Duodenal mucosa (tissue), 2 donors: ENCODE measurements around the gene ST3GAL4.
"Not testable (repeated sequence)": the region's sequence is repeated elsewhere in the genome, so short reads cannot be mapped to it uniquely, and the experiment has no call there.

Experiments
- H3K27ac ChIP-seq: one replicate; pipeline ENCODE4 v1.7.0; 2013; ENCODE audit warnings: low read depth, low read length
- H3K27me3 ChIP-seq, 2 donors: one replicate each; pipeline ENCODE4 v1.7.0; 2013; ENCODE audit warnings: low read length in 2 of 2, control low read depth in 1 of 2; ENCODE audit not compliant: insufficient read depth in 2 of 2, control insufficient read depth in 1 of 2
- H3K36me3 ChIP-seq, 2 donors: one replicate each; pipeline ENCODE4 v1.7.0; 2013; ENCODE audit warnings: low read length in 2 of 2, control low read depth in 1 of 2; ENCODE audit not compliant: insufficient read depth in 2 of 2, control insufficient read depth in 1 of 2
- H3K4me1 ChIP-seq, 2 donors: one replicate each; pipeline ENCODE4 v1.7.0; 2013; ENCODE audit warnings: low read length in 2 of 2, control low read depth in 1 of 2; ENCODE audit not compliant: insufficient read depth in 2 of 2, control insufficient read depth in 1 of 2
- H3K4me3 ChIP-seq, 2 donors: one replicate each; pipeline ENCODE4 v1.7.0; 2013; ENCODE audit warnings: low read length in 2 of 2, low read depth in 1 of 2
- H3K9ac ChIP-seq, 2 donors: one replicate each; pipeline ENCODE4 v1.7.0; 2013; ENCODE audit warnings: low read length in 2 of 2, low read depth in 1 of 2
- H3K9me3 ChIP-seq, 2 donors: one replicate each; pipeline ENCODE4 v1.7.0; 2013; ENCODE audit warnings: low read length in 2 of 2, control low read depth in 1 of 2; ENCODE audit not compliant: control insufficient read depth in 1 of 2

ST3GAL4 gene

GRCh38 chr11:126355324-126355925, at the start of gene ST3GAL4:
Gene ST3GAL4 (plus strand): TSS chr11:126355686. CDS start chr11:126406156, 50,470 bp downstream.
- peak within 1 kb of the TSS; percentile 56 for H3K27ac ChIP-seq
- H3K4me3 ChIP-seq: peak within 1 kb of the TSS; percentile 74 to 79
- no peaks in the 10 kb centered on the region for H3K36me3 ChIP-seq
- no peaks in the 10 kb centered on the region for H3K27me3 ChIP-seq
- peak within 1 kb of the TSS; percentile 43 to 60 for H3K9ac ChIP-seq
- peaks cover 7 to 20% of the 10 kb centered on the region in 2 donors for H3K4me1 ChIP-seq
- H3K9me3 ChIP-seq: no peaks in the 10 kb centered on the region

- peaks cover 8 to 11% of the 10 kb centered on the region in 2 donors for H3K4me1 ChIP-seq
- peaks cover 0 to 11% of the 10 kb centered on the region in 2 donors for H3K36me3 ChIP-seq
- H3K9me3 ChIP-seq: no peaks in the 10 kb centered on the region
- H3K27ac ChIP-seq: no peak overlapping the region
- H3K27me3 ChIP-seq: no peaks in the 10 kb centered on the region
- H3K9ac ChIP-seq: no peak overlapping the region
- H3K4me3 ChIP-seq: no peak overlapping the region
Measured at GRCh38 chr11:126305699-126306098, 49.8 kb upstream of the ST3GAL4 start.

- no peak overlapping the region for H3K27ac ChIP-seq
Measured at GRCh38 chr11:126307706-126308105, 47.8 kb upstream of the ST3GAL4 start.

GRCh38 chr11:126308271-126308671, 47.2 kb upstream of the ST3GAL4 start:
- Histone ChIP-seq H3K27me3 (no peaks in the 10 kb centered on the region), H3K36me3 (peaks cover 0 to 14% of the 10 kb centered on the region in 2 donors), H3K27ac (no peak overlapping the region), H3K9ac (no peak overlapping the region), H3K4me3 (no peak overlapping the region), H3K4me1 (peaks cover 19 to 21% of the 10 kb centered on the region in 2 donors), H3K9me3 (no peaks in the 10 kb centered on the region)

More at GRCh38 chr11:126307706-126308105, 47.8 kb upstream of the ST3GAL4 start:
- H3K9me3 ChIP-seq: no peaks in the 10 kb centered on the region
- peaks cover 0 to 14% of the 10 kb centered on the region in 2 donors for H3K36me3 ChIP-seq
- H3K27me3 ChIP-seq: no peaks in the 10 kb centered on the region
- peaks cover 16 to 19% of the 10 kb centered on the region in 2 donors for H3K4me1 ChIP-seq
- no peak overlapping the region for H3K4me3 ChIP-seq
- no peak overlapping the region for H3K9ac ChIP-seq

GRCh38 chr11:126308771-126309170, 46.7 kb upstream of the ST3GAL4 start:
- H3K9me3 ChIP-seq, H3K27me3 ChIP-seq, H3K9ac ChIP-seq, H3K27ac ChIP-seq, H3K4me3 ChIP-seq: not testable (repeated sequence)
- H3K36me3 ChIP-seq: peaks cover 0 to 15% of the 10 kb centered on the region in 2 donors
- peaks cover 21 to 23% of the 10 kb centered on the region in 2 donors for H3K4me1 ChIP-seq

GRCh38 chr11:126310200-126310991, 45.1 kb upstream of the ST3GAL4 start:
- H3K9me3 ChIP-seq: no peaks in the 10 kb centered on the region
- H3K4me3 ChIP-seq: no peak overlapping the region
- no peak overlapping the region for H3K9ac ChIP-seq
- H3K27me3 ChIP-seq: no peaks in the 10 kb centered on the region
- peaks cover 12 to 16% of the 10 kb centered on the region in 2 donors for H3K4me1 ChIP-seq
- peaks cover 0 to 21% of the 10 kb centered on the region in 2 donors for H3K36me3 ChIP-seq
- H3K27ac ChIP-seq: no peak overlapping the region

- H3K9me3 ChIP-seq: no peaks in the 10 kb centered on the region
- H3K4me3 ChIP-seq: no peak overlapping the region
- H3K36me3 ChIP-seq: peaks cover 0 to 21% of the 10 kb centered on the region in 2 donors
- no peak overlapping the region for H3K27ac ChIP-seq
- H3K9ac ChIP-seq: no peak overlapping the region
- peaks cover 12 to 16% of the 10 kb centered on the region in 2 donors for H3K4me1 ChIP-seq
- no peaks in the 10 kb centered on the region for H3K27me3 ChIP-seq
Measured at GRCh38 chr11:126310992-126311310, 44.5 kb upstream of the ST3GAL4 start.

GRCh38 chr11:126311401-126312291, 43.8 kb upstream of the ST3GAL4 start:
- Histone ChIP-seq H3K27me3 (no peaks in the 10 kb centered on the region), H3K9me3 (no peaks in the 10 kb centered on the region), H3K4me3 (no peak overlapping the region), H3K4me1 (peaks cover 12 to 16% of the 10 kb centered on the region in 2 donors), H3K9ac (no peak overlapping the region), H3K36me3 (peaks cover 0 to 18% of the 10 kb centered on the region in 2 donors), H3K27ac (no peak overlapping the region)

GRCh38 chr11:126312961-126313360, 42.5 kb upstream of the ST3GAL4 start:
- Histone ChIP-seq H3K9me3 (no peaks in the 10 kb centered on the region), H3K4me3 (no peak overlapping the region), H3K4me1 (peaks cover 16 to 24% of the 10 kb centered on the region in 2 donors), H3K9ac (no peak overlapping the region), H3K27me3 (no peaks in the 10 kb centered on the region), H3K27ac (no peak overlapping the region), H3K36me3 (peaks cover 0 to 16% of the 10 kb centered on the region in 2 donors)
